NCI-H524 treated with DMSO at 0.1 percent for 48 hours (cell line): ENCODE measurements around the gene CCDC57.

ENCODE experiments used
- DNase-seq: peaks from one replicate; lab custom pipeline; 2025; lab: John Stamatoyannopoulos, UW

The CCDC57 gene

DNA sequence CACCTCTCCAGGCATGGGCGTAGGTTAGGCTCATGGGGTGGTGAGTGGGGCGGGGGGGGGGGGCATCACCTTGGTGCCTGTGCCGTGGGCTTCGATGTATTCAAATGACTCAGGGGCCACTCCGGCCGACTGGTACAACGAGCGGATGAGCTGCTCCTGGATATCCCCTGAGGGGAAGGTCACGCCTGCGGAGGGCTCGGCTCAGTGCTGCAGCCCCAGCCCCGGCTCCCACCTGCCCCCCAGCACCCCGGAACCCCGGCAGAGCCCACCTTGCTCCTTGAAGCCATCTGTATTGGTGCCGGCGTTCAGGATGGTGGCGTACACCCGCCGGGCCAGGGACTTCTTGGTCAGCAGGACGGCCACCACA lies 120.0 kb downstream of the CCDC57 start:
- no peak for DNase-seq

GRCh38 chr17:82092094-82092586 lies 120.5 kb downstream of the CCDC57 start:
- no peak for DNase-seq

GRCh38 chr17:82091264-82092066 lies 121.2 kb downstream of the CCDC57 start:
- no peak for DNase-seq

- no peak for DNase-seq
These were observed 121.9 kb downstream of the CCDC57 start for GRCh38 chr17:82090549-82091263.

GRCh38 chr17:82089723-82090548 lies 122.7 kb downstream of the CCDC57 start:
- no peak for DNase-seq

GRCh38 chr17:82088838-82089722 lies 123.6 kb downstream of the CCDC57 start:
- DNase-seq: no peak

- DNase-seq: no peak
These were observed 124.4 kb downstream of the CCDC57 start for GRCh38 chr17:82087961-82088837.

- DNase-seq: no peak
These were observed 125.4 kb downstream of the CCDC57 start for GRCh38 chr17:82086941-82087906.

GRCh38 chr17:82085931-82086764 lies 126.5 kb downstream of the CCDC57 start:
- DNase-seq: no peak

- no peak for DNase-seq
These were observed 127.4 kb downstream of the CCDC57 start for GRCh38 chr17:82085031-82085861.

- no peak for DNase-seq
These were observed 128.1 kb downstream of the CCDC57 start for GRCh38 chr17:82084373-82085030.

- DNase-seq: no peak
These were observed 128.9 kb downstream of the CCDC57 start for GRCh38 chr17:82083533-82084359.

- no peak for DNase-seq
These were observed 129.6 kb downstream of the CCDC57 start for GRCh38 chr17:82083009-82083408.

DNA sequence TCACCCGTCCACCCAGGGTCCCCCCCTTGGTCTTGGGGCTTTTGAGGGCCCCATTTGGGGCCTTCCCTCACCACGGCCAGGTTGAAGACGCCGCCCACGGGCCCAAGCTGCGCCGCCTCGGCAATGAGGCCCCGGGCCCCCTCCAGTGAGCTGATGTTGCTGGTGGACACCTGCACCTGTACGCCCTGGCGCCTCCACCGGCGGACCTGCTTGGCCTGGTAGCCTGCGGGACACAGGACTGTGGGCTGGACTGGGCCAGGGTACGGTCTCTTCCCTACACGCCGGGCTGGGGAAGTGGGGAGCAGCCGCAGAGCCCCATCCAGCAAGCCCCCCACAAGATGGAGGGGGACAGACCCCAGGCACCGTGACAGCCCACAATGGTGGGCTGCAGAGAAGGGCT lies 130.2 kb downstream of the CCDC57 start:
- DNase-seq: no peak

GRCh38 chr17:82081966-82082365 lies 130.7 kb downstream of the CCDC57 start:
- no peak for DNase-seq

DNA sequence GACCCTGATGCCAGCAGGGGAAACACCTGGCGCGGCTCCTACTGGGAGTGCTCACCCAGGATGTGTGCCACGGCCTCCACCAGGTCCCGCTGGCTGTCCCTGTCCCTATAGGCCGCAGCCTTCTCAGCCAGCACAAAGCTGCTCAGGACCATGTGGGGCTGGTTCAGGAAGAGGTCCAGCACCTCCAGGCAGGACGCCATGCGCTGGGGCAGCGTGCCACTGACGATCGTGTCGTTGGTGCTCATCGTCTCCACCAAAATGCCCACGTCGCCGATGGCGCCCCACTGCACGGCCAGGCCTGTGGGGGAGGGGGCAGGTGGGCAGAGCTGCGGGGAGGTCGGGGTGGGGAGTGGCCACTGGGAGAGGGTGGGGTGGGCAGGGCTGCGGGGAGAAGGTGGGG lies 131.1 kb downstream of the CCDC57 start:
- DNase-seq: no peak
